ENCODE measurements around the gene FAM25A. TPM values are rescaled to one million over a fixed set of nuclear protein-coding genes. Genes with fewer than 3 reads are reported as not detected.
"Not testable (repeated sequence)": the region's sequence is repeated elsewhere in the genome, so short reads cannot be mapped to it uniquely, and the experiment has no call there.

FAM25A gene
- total RNA-seq, 1 donor from 2014 or later, result not detected

GRCh38 chr10:87030912-87031635, 11.0 kb downstream of the FAM25A start:
- Mint-ChIP-seq H3K4me3 (ENCODE audit: unreplicated experiment) (no peak overlapping the region), H3K4me1 (ENCODE audit: low read depth) (peaks cover 4% of the 10 kb centered on the region), H3K9me3 (ENCODE audit: low read depth) (no peaks in the 10 kb centered on the region), H3K36me3 (ENCODE audit: low read depth) (peaks cover 1% of the 10 kb centered on the region), H3K27me3 (ENCODE audit: low read depth) (no peaks in the 10 kb centered on the region), H3K27ac (ENCODE audit: unreplicated experiment) (no peak overlapping the region)
- no peak for TF ChIP-seq CTCF (IDR thresholded peaks at IDR 0.05)
- DNase-seq (ENCODE audit: low spot score), result no peak

- no peak overlapping the region for H3K4me3 Mint-ChIP-seq (ENCODE audit: unreplicated experiment)
- no peaks in the 10 kb centered on the region for H3K4me1 Mint-ChIP-seq (ENCODE audit: low read depth)
- TF ChIP-seq CTCF (IDR thresholded peaks at IDR 0.05), result no peak
- H3K9me3 Mint-ChIP-seq (ENCODE audit: low read depth), result peaks cover 6% of the 10 kb centered on the region
- no peaks in the 10 kb centered on the region for H3K27me3 Mint-ChIP-seq (ENCODE audit: low read depth)
- peaks cover 3% of the 10 kb centered on the region for H3K36me3 Mint-ChIP-seq (ENCODE audit: low read depth)
- no peak for DNase-seq (ENCODE audit: low spot score)
- no peak overlapping the region for H3K27ac Mint-ChIP-seq (ENCODE audit: unreplicated experiment)
These were observed 16.5 kb downstream of the FAM25A start for GRCh38 chr10:87036623-87037022.

- peaks cover 6% of the 10 kb centered on the region for H3K36me3 Mint-ChIP-seq (ENCODE audit: low read depth)
- no peaks in the 10 kb centered on the region for H3K27me3 Mint-ChIP-seq (ENCODE audit: low read depth)
- no peak overlapping the region for H3K27ac Mint-ChIP-seq (ENCODE audit: unreplicated experiment)
- TF ChIP-seq CTCF (IDR thresholded peaks at IDR 0.05), result no peak
- DNase-seq (ENCODE audit: low spot score), result no peak
- peaks cover 6% of the 10 kb centered on the region for H3K9me3 Mint-ChIP-seq (ENCODE audit: low read depth)
- H3K4me3 Mint-ChIP-seq (ENCODE audit: unreplicated experiment), result no peak overlapping the region
- no peaks in the 10 kb centered on the region for H3K4me1 Mint-ChIP-seq (ENCODE audit: low read depth)
These were observed 18.2 kb downstream of the FAM25A start for GRCh38 chr10:87038286-87038717.

- H3K9me3 Mint-ChIP-seq (ENCODE audit: low read depth), result peaks cover 6% of the 10 kb centered on the region
These were observed 18.7 kb downstream of the FAM25A start for GRCh38 chr10:87038786-87039185.

GRCh38 chr10:87043579-87043978, 23.5 kb downstream of the FAM25A start:
- H3K27me3 Mint-ChIP-seq (ENCODE audit: low read depth); H3K27ac Mint-ChIP-seq (ENCODE audit: unreplicated experiment); H3K4me3 Mint-ChIP-seq (ENCODE audit: unreplicated experiment); H3K9me3 Mint-ChIP-seq (ENCODE audit: low read depth); H3K4me1 Mint-ChIP-seq (ENCODE audit: low read depth); DNase-seq (ENCODE audit: low spot score): not testable (repeated sequence)
- H3K36me3 Mint-ChIP-seq (ENCODE audit: low read depth), result peaks cover 12% of the 10 kb centered on the region

More at GRCh38 chr10:87038786-87039185, 18.7 kb downstream of the FAM25A start:
- Mint-ChIP-seq H3K4me1 (ENCODE audit: low read depth) (no peaks in the 10 kb centered on the region), H3K4me3 (ENCODE audit: unreplicated experiment) (no peak overlapping the region), H3K27me3 (ENCODE audit: low read depth) (no peaks in the 10 kb centered on the region), H3K36me3 (ENCODE audit: low read depth) (peaks cover 6% of the 10 kb centered on the region), H3K27ac (ENCODE audit: unreplicated experiment) (no peak overlapping the region)
- no peak for TF ChIP-seq CTCF (IDR thresholded peaks at IDR 0.05)
- DNase-seq (ENCODE audit: low spot score), result no peak

- no peak for DNase-seq (ENCODE audit: low spot score)
- no peak for TF ChIP-seq CTCF (IDR thresholded peaks at IDR 0.05)
- no peaks in the 10 kb centered on the region for H3K9me3 Mint-ChIP-seq (ENCODE audit: low read depth)
- H3K4me1 Mint-ChIP-seq (ENCODE audit: low read depth), result no peaks in the 10 kb centered on the region
- H3K4me3 Mint-ChIP-seq (ENCODE audit: unreplicated experiment), result no peak overlapping the region
- no peaks in the 10 kb centered on the region for H3K27me3 Mint-ChIP-seq (ENCODE audit: low read depth)
- no peak overlapping the region for H3K27ac Mint-ChIP-seq (ENCODE audit: unreplicated experiment)
- H3K36me3 Mint-ChIP-seq (ENCODE audit: low read depth), result peaks cover 9% of the 10 kb centered on the region
These were observed 25.4 kb downstream of the FAM25A start for GRCh38 chr10:87045434-87045938.

Measured in chondrocyte (in vitro differentiated cells).